Right renal cortex interstitium (tissue), 3 donors: ENCODE measurements around the gene HHATL. TPM values are rescaled to one million over a fixed set of nuclear protein-coding genes. Genes with fewer than 3 reads are reported as not detected.

Source experiments
- DNase-seq, 3 donors: peaks; one replicate each; pipeline ENCODE4 v3.0.0-alpha.2; 2013; ENCODE audit warnings: low read depth in 3 of 3, low spot score in 2 of 3
- polyA plus RNA-seq, 3 donors: library from polyadenylated mRNA; unstranded; fragments of 120-200 nt; gene quantifications; one replicate each; pipeline ENCODE4 v1.2.1, GENCODE V29; 2013; ENCODE audit not compliant: insufficient read length in 3 of 3

HHATL gene
- polyA plus RNA-seq, 3 donors = 0.28 to 0.82 (median 0.35) TPM

DNA sequence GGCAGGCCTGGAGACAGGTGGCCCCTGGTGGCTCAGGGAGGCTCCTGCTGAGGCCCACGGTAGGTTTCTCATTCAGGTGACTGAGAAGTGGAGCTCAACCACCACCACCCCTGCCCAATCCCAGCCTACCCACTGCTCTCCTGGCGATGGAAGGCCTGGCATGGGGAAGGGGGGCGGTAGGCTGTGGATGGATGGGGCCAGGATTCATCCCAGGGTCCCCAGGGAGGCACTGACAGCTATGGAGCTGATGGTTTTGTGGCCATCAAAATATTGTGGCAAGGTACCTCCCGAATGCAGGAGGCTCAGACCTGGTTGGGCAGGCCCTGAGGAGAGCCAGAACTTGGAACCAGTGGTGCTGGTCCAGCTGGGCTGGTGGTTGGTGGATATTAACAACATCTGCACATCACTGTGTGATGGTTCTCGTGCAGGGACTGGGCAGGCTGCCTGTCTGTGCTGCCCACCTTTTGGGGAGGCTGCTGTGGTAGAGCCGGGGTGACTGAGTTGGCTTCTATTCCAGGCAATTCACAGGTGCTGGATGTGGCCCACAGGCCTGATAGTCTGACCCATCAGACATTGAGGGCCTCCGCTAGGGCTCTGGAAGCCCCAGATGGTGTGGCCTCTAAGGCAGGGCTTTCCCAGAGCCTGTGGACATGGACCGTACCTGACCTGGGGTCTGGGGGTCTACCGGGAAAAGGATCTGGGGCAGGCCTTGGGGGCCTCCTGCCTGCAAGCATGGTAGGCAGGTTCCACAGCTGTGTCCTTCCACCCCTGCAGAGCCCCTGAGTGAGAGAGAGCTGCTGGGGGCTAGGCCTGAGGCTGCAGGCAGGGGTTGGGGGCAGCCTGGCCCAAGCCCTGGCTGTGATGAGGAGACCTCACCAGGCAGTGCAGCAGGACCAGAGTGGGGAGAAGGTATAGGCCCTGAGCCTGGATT is 45.7 kb downstream of the HHATL start:
- DNase-seq = no peak

DNA sequence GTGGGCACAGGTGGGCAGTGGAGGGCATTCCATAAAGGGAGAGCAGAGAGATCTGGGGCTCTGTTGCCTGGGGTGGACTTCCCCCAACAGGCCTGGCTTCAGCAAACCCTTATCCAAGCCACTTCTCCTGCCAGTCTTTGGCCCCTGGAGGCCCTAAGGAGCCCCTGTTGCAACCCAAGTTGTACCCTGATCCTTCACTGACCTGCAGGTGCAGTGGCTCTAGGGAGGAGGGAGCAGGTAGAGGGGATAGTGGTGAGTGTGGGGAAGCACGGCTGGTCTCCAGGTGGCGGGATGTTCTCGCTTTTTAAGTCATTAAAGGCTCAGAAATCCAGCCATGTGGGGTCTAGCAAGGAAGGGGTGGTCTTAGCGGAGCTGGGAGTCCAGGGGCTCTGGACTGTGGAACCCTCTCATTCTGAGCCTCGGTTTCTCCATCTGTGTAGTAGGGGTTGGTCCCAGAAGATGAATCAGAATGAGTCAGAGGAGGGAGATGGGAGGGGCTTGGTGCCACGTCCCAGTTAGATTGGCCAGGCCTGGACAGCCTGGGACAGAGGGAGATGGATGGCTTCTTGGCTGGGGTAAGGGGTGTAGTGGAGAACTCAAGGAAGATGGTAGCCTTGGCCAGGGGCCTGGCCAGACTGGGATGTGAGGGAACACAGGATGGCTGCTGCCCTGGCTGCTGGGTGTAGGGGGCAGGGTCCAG is 46.5 kb downstream of the HHATL start:
- DNase-seq = no peak

DNA sequence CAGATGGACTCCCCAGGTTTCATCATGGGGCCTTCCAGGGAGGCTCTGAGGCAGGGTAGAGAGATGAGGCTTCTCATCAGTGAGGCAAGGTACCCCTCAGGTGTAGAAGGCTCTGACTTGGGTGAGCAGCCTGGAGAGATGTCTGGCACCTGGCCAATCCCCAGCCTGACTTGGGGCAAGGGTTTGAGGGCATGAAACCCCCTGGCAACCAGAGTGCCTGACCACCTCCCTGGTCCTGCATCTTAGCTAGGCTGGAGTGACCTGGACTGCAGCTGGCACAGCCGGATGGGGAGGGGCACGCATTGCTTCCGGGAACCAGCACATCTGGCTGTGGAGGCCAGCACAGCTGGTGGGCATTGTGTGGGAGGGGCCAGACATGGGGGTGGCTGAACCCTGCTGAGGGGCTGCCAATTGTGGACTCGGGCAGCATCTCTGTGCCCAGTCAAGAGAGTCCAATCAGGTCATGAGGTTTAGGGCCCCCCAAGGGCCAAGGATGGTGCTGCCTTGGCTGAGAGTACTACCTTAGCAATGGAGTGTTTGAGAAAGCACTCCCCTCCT is 47.2 kb downstream of the HHATL start:
- no peak for DNase-seq

DNA sequence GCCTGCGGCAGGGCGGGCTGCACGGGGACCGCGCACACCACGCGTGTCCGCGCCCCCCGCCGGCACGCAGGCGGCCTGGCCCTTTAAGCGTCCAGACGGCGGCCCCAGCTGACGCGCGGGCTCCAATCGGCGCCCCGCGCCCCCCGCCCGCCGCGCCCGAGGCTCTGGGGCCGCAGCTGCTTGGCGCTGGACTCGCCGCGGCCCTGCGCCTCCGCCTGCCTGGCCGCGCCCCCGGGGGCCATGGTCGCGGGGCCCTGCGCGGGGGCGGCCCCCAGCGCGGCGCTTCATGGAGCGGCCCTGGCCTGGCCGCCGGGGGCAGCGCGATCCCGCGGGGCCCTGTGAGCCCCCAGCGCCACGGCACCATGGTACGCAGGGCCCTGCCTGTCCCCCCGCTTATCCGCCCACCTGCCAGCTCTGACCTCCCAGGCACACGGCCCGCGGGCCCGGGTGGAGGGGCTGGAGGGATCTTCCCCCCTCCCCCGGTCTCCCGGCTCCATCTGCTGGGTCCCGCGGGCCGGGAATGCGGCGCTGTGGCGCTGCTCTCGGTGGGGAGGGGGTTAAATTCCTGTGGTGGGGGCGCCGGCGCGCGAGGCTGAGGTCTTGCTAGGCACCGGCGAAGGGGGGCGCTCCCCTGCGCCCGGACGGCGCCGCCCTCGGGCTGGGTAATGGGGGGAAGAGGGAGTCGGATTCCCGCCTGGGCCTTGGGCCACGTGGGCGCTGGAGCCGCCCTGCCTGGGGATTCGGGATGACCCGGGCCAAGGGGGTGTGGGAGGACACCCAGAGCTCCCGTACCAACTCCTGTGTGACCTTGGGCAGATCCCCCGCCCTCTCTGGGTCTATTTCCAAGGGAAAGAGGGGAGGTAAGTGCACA is 48.0 kb downstream of the HHATL start:
- peak in 1 of 3 donors; percentile 39 for DNase-seq

GRCh38 chr3:42653560-42654330 is 48.9 kb downstream of the HHATL start, which contains the start of gene ZBTB47:
Gene ZBTB47, plus strand, starts transcription at chr3:42653697. Its CDS starts 4,659 bp downstream, at chr3:42658356.
- no peak for DNase-seq

GRCh38 chr3:42653303-42653559 is 49.4 kb downstream of the HHATL start:
- DNase-seq = no peak

- DNase-seq = no peak
Measured at GRCh38 chr3:42652611-42653302, 49.8 kb downstream of the HHATL start.

DNA sequence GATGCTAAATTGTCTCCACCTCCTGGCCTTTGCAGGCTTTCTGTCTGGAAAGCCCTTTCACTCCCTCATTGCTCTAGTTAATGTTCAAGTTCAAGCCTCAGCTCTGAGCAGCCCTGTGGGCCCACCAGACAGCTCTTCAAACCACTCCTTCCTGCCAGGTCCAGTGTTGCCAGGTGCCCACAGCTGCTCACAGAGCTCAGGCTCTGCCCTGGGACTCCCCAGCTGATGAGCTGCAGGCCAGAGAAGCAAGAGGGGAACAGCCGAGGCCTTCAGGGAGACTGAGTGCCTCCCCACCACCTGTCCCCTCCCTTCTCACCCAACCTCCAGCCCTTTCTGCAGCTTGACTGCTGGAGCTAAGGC is 50.4 kb downstream of the HHATL start:
- DNase-seq = no peak

DNA sequence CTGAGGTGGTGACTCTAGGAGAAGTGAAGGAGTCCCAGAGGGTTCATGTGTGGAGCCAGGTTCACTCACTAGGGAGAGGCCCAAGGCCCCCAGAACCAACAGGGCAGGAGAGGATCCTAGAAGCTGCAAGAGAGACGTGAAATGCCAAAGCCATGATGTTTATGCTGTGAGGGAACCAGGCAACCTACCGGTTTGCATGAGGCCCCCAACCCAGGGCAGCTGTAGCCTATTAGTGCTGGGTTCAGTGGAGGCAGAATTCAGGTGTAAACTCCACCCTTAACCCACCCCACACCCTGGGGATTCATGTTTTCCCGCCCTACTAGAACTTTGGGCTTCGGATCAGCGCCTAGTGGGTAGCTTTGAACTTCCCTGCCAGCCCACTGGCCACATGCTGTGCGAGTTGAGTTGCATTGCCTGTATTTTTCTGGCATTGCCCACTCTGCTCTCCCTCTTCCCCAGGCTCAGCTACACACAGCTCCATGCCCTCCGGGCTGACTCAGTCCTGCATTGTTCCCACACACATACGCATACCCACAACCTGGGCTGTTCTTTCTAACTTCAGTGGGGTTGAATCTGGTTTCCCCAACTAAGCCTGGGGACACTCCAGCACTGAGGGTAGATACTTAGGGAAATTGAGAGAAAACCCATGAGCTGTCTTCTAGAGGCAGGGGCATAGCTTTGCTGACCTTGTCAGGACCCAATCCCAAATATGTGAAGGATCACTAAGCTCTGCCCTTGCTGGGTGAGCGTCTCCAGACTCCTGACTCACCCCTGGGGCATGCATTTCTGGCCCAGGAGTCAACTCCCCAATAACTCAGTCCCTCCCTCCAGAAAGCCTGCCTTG is 51.1 kb downstream of the HHATL start:
- DNase-seq = no peak

DNA sequence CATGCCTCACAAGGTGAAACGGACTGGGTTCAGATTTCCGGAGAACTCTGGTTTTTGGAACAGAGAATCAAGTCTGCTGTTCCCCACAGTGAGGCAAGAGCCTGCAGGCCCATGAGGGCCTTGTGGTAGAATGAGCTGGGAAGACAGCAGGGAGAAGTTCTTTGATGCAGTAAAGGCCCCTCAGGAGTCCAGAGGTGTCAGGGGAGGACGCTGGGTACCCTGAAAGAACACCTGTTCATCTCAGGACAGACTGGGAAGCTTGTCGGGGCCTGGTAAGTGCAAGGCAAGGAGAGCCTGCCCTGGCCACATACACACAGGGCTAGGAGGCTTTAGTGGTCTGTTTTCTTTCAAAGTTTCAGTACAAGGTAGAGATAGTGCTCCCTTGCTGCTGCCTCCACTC is 52.8 kb downstream of the HHATL start:
- DNase-seq = no peak

DNA sequence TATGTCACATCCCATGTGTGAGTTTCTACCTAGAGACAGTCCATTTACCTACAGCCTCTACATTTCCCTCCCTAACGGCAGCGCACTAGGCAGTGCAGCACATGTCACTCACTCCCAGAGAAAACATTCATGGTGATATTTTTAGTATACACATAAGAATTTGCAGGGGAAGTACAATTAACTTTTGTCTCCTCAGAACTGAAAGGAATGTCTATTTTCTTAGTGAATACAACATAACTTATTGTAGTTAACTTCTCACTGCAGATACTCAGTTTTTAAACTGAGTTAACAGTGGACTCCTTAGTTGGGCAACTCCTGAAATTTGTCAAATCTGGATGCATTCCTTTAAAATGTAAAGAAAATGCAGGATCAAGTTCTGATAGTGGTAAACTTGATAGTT is 53.6 kb downstream of the HHATL start:
- no peak for DNase-seq

GRCh38 chr3:42647821-42648459 is 54.7 kb downstream of the HHATL start:
- DNase-seq = no peak

Other genes starting within 250 kb of the HHATL start
- gene VIPR1, start 200.2 kb downstream of the HHATL start, polyA plus RNA-seq = 1 to 10 TPM in 1 of 3 donors, under 1 TPM in 2; 0.74 to 1.3 (median 0.93) TPM
- gene SEC22C, start 120.8 kb downstream of the HHATL start, polyA plus RNA-seq = 10 to 100 TPM; 41.0 to 45.8 (median 44.6) TPM
- 10 to 100 TPM; 24.3 to 24.6 (median 24.5) TPM for gene SS18L2, start 111.9 kb downstream of the HHATL start, polyA plus RNA-seq
- 10 to 100 TPM; 57.4 to 67.2 (median 63.6) TPM for gene NKTR, start 102.1 kb downstream of the HHATL start, polyA plus RNA-seq
- 10 to 100 TPM; 14.5 to 15.6 (median 15.2) TPM for gene ZBTB47, start 49.1 kb downstream of the HHATL start, polyA plus RNA-seq
- gene KLHL40, start 17.3 kb downstream of the HHATL start, polyA plus RNA-seq = not detected
- gene CCDC13, start 70.5 kb upstream of the HHATL start, polyA plus RNA-seq = 1 to 10 TPM; 2.4 to 4.0 (median 2.4) TPM
- gene HIGD1A, start 101.7 kb upstream of the HHATL start, polyA plus RNA-seq = 100 to 1,000 TPM; 168 to 202 (median 185) TPM
- gene ACKR2, start 106.6 kb upstream of the HHATL start, polyA plus RNA-seq = 1 to 10 TPM; 1.8 to 2.0 (median 1.9) TPM
- gene CYP8B1, start 173.1 kb upstream of the HHATL start, polyA plus RNA-seq = under 1 TPM; 0.67 to 0.87 (median 0.83) TPM
- gene ZNF662, start 203.3 kb upstream of the HHATL start, polyA plus RNA-seq = 10 to 100 TPM; 18.9 to 23.4 (median 23.2) TPM